GM12872 (cell line): ENCODE measurements around the gene RERG.

ENCODE experiments used
- TF ChIP-seq, protein P1 (sequence below): IDR thresholded peaks from 3 replicates; pipeline ENCODE4 v1.5.1; 2011; ENCODE audit warnings: low read depth, mild to moderate bottlenecking, low read length, moderate library complexity; ENCODE audit not compliant: insufficient read depth

Gene RERG, protein sequence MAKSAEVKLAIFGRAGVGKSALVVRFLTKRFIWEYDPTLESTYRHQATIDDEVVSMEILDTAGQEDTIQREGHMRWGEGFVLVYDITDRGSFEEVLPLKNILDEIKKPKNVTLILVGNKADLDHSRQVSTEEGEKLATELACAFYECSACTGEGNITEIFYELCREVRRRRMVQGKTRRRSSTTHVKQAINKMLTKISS

DNA sequence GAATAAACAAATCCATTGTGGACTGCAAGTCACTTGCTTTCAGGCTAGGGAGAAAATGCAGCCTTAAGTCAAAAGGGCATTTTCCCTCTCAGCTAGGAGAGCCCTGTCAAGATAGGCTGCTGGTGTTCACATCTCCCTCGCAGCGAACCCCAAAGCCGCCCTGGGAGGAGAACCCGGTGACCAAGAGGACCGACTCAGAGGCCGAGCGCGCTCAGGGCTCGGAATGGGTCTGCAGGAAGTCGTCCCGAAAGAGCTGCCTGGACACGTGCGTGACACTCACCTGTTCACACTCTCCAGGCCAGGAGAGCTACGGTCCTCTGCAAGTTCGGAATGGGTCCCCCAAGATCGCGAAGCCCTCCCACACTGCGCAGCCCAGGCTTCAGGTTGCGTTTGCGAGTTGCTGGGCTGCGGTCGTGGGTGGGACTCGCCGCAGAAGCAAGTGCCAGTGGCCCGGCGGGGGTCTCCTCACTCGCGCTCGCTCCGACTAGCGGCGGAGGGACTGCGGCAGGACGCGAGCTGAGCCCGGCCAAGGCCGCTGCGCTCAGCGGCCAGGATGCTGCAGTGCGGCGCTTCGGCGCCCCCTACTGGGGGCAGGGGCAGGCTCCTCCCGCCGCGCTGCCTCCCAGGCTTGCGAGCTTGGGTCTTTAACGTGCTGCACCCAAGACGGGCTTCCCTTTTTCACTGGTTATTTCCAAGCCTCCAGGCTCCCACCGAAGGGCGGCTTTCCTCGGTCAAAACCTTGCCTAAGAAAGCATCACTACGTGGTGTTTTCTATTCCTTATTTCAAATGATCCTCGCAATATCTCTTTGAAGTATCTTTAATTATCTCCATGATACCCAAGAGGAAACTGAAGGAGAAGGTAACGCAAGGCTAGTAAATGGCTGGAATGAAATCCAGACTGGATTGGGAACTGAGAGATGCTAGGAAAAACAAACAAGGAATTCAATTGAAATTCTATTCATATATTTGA, at the start of gene RERG:
Gene RERG, minus strand, starts transcription at position 503 of the 971 bp plus-strand sequence. CDS start 3,928 bp downstream, outside the sequence.
- TF ChIP-seq, protein P1, sequence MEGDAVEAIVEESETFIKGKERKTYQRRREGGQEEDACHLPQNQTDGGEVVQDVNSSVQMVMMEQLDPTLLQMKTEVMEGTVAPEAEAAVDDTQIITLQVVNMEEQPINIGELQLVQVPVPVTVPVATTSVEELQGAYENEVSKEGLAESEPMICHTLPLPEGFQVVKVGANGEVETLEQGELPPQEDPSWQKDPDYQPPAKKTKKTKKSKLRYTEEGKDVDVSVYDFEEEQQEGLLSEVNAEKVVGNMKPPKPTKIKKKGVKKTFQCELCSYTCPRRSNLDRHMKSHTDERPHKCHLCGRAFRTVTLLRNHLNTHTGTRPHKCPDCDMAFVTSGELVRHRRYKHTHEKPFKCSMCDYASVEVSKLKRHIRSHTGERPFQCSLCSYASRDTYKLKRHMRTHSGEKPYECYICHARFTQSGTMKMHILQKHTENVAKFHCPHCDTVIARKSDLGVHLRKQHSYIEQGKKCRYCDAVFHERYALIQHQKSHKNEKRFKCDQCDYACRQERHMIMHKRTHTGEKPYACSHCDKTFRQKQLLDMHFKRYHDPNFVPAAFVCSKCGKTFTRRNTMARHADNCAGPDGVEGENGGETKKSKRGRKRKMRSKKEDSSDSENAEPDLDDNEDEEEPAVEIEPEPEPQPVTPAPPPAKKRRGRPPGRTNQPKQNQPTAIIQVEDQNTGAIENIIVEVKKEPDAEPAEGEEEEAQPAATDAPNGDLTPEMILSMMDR = peak; percentile 99

DNA sequence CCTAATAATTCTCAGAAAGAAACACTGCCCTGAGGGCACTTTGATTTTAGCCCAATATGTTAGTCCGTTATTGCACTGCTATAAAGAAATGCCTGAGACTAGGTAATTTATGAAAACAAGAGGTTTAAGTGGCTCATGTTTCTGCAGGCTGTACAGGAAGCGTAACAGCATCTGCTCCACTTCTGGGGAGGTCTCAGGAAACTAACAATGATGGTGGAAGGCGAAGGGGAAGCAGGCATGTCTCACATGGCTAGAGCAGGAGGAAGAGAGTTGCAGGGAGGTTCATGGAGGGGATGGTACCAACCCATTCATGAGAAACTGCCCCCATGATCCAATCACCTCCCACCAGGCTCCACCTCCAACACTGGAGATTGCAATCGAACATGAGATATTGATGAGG, 49.4 kb upstream of the RERG start:
- TF ChIP-seq, protein P1 = no peak

DNA sequence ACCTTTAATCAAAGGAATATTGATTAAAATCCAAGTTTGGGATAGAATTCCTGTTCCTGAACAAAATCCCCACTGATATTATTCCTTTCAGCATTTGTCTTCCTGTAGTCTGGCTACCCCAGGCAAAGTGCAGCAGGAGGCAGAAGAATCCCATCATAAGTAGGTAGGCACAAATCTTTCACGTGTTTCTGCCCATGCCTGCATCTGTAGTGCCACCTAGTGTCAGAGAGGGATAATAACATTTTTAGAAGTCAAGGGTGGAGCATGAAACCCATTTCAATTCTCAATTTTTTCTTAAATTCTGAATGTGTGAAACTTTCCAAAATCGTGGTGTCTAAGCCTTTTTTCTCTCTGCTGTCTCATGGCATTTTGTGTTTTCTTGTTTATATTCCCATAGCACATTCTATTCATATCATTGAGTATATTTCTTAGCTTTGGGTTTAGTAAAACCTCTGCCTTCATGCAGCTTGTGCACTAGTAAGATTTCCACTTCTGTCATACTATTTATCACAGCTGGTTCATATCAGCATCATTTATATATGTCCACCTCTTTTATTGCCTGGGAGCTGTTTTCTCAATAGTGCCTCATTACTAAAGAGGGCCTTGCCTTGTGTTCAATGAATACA, 47.8 kb upstream of the RERG start:
- TF ChIP-seq, protein P1 = peak; percentile 76

DNA sequence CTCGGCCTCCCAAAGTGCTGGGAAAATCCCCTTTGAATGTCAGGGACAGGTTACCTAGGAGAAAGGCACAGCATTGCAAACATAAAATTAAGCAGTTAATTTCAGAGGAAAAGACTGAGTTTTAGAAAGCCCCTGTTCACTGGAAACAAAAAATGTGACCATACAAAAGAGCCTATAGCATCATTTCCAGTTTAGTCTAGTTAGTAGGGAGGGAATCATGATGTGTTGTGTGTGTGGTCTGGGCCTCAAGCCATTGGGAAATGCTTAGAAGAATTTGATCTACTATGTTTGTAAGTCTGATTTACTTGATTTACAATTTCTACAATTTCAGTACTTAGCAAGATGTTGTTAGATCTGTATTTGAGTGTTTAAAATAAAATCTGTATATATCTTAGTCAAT, 47.1 kb upstream of the RERG start:
- TF ChIP-seq, protein P1 = no peak

DNA sequence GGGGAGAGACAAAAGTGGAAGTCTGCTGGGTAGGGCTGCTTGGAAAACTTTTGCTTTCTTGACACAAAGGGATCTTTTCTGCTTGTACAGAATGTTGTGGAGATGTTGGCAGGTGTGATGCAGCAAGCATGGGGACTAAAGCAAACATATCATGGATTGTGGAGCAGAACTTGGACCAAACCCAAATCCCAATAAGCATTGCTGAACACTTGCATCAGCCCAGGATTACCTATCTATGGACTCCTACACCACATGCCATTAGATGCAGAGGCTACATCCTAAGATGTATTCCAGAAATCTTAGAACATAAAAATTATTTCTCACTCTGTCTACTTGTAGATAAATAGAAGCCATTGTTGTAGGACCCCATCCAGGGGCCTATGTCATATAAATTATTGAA, 44.7 kb upstream of the RERG start:
- TF ChIP-seq, protein P1 = no peak

DNA sequence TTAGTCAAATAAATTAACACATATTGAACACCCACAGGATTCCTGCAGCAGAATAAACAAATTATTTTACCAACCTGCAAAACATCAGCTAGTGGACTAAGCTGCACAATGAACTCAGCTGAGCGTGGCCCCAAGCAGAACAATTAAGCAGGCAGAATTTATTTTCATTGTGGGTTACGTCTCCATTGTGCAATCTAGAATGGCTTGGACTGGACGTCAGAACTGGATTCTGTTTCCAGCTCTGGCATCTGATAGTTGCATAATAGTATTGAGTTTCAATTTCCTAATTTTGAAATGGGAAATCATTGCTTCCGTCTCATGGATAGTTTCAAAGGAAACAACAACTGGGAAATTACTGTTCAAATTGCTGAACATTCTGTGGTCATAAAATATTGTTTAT, 35.5 kb upstream of the RERG start:
- TF ChIP-seq, protein P1 = no peak

DNA sequence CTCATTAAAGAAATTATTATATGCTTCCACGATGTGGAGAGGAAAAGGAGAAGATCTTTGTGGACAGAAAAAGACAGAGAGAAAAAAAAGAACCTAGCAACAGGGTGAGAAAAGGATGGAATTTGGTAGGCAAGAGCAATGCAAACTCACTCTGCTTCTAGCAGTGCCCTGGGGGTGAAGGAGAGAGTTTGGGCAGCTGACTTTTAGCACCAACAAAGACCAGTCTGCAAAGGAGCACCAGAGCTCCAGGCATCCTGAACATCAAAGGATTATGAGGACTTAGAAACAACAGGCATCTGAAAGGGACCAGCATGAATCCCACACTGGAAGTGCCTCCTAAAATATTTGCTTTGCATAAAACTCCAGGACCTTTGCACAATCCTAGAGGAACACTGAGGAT, 32.8 kb upstream of the RERG start:
- TF ChIP-seq, protein P1 = no peak
